ENCODE measurements around the gene ADGRG7.
"Not testable (repeated sequence)": the region's sequence is repeated elsewhere in the genome, so short reads cannot be mapped to it uniquely, and the experiment has no call there.

Gene ADGRG7

DNA sequence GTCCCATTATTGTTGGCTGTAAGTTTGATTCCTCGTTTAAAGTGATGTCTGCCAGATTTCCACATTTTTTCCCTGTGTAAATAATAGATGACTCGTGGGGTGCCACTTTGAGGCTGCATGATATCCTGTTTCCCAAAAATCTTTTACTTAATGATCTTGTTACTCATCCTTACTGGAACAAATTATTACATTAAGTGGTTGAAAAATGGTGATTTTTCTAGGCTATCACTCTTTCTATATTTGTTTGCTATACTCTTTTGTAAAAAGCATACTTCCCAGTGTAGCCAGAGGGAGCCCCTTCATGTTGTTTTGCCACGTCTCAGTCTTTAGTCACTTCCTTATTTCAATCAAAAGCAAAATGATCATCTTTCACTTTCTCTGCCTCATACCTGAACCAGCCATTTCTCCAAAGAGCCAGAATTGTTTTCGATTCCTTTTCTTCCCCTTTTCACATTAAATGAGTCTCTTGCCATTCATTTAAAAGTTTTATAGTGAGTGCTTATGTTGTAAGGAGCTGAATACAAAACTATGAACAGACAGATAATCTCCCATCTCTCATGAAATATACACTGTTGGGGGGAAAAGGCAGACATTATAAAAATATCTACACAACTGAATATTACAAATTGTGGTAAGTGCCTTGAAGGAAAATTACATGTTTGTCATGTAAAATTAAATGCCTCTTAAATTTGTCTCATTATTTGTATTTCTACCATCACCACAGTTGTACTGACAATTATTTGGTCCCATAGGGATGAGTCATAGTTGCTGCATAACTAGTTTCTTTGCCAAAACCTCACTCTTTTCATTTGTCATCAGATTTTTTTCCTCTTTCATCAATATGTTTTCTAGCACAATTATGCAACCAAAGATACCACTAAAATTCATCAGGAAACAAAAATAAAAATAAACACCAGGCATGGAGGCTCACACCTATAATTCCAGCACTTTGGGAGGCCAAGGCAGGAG lies 41.5 kb downstream of the ADGRG7 start:
- Histone ChIP-seq H3K9me3 (ENCODE audit: control insufficient read depth in 1 of 2, low read length in 2 of 2) (no peaks in the 10 kb centered on the region), H3K27ac (ENCODE audit: low read length) (no peak overlapping the region), H3K4me1 (ENCODE audit: control insufficient read depth in 1 of 2, insufficient read depth in 2 of 2, low read length in 2 of 2) (no peaks in the 10 kb centered on the region), H3K27me3 (ENCODE audit: low read depth, low read length) (no peaks in the 10 kb centered on the region), H3K4me3 (ENCODE audit: low read depth in 1 of 2, low read length in 2 of 2) (no peak overlapping the region), H3K36me3 (ENCODE audit: control insufficient read depth in 1 of 2, insufficient read depth in 2 of 2, low read length in 2 of 2) (peaks cover 0 to 5% of the 10 kb centered on the region in 2 donors)

GRCh38 chr3:100653604-100654294 lies 44.3 kb downstream of the ADGRG7 start:
- Histone ChIP-seq H3K27ac (ENCODE audit: low read length) (no peak overlapping the region), H3K4me1 (ENCODE audit: control insufficient read depth in 1 of 2, insufficient read depth in 2 of 2, low read length in 2 of 2) (no peaks in the 10 kb centered on the region), H3K9me3 (ENCODE audit: control insufficient read depth in 1 of 2, low read length in 2 of 2) (no peaks in the 10 kb centered on the region), H3K36me3 (ENCODE audit: control insufficient read depth in 1 of 2, insufficient read depth in 2 of 2, low read length in 2 of 2) (peaks cover 0 to 5% of the 10 kb centered on the region in 2 donors), H3K27me3 (ENCODE audit: low read depth, low read length) (no peaks in the 10 kb centered on the region), H3K4me3 (ENCODE audit: low read depth in 1 of 2, low read length in 2 of 2) (no peak overlapping the region)

DNA sequence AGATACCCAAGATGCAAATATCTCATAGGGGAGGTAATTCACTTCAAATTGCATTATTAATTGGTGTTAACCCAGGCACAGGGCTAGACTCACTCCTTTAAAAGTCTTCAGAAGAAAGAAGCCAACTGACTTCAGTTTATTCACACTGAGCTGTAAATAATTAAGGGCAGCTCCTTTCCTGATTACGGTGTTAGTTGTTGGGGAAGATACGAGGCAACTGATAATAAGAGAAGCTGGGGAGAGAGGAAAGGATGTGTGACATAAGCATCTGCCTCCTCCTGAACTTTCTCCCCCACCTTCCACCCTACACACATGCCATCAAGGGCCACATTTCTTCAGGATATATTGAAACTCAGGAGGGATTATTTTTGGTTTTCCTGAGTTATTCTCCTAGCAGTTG lies 47.5 kb downstream of the ADGRG7 start:
- H3K27ac ChIP-seq (ENCODE audit: low read length): no peak overlapping the region
- no peaks in the 10 kb centered on the region for H3K36me3 ChIP-seq (ENCODE audit: control insufficient read depth in 1 of 2, insufficient read depth in 2 of 2, low read length in 2 of 2)
- H3K4me1 ChIP-seq (ENCODE audit: control insufficient read depth in 1 of 2, insufficient read depth in 2 of 2, low read length in 2 of 2): no peaks in the 10 kb centered on the region
- H3K27me3 ChIP-seq (ENCODE audit: low read depth, low read length): no peaks in the 10 kb centered on the region
- no peaks in the 10 kb centered on the region for H3K9me3 ChIP-seq (ENCODE audit: control insufficient read depth in 1 of 2, low read length in 2 of 2)
- H3K4me3 ChIP-seq (ENCODE audit: low read depth in 1 of 2, low read length in 2 of 2): no peak overlapping the region

GRCh38 chr3:100661294-100661693 lies 51.9 kb downstream of the ADGRG7 start:
- not testable (repeated sequence) for H3K4me1 ChIP-seq (ENCODE audit: control insufficient read depth in 1 of 2, insufficient read depth in 2 of 2, low read length in 2 of 2); H3K27ac ChIP-seq (ENCODE audit: low read length); H3K36me3 ChIP-seq (ENCODE audit: control insufficient read depth in 1 of 2, insufficient read depth in 2 of 2, low read length in 2 of 2); H3K27me3 ChIP-seq (ENCODE audit: low read depth, low read length); H3K4me3 ChIP-seq (ENCODE audit: low read depth in 1 of 2, low read length in 2 of 2); H3K9me3 ChIP-seq (ENCODE audit: control insufficient read depth in 1 of 2, low read length in 2 of 2)

DNA sequence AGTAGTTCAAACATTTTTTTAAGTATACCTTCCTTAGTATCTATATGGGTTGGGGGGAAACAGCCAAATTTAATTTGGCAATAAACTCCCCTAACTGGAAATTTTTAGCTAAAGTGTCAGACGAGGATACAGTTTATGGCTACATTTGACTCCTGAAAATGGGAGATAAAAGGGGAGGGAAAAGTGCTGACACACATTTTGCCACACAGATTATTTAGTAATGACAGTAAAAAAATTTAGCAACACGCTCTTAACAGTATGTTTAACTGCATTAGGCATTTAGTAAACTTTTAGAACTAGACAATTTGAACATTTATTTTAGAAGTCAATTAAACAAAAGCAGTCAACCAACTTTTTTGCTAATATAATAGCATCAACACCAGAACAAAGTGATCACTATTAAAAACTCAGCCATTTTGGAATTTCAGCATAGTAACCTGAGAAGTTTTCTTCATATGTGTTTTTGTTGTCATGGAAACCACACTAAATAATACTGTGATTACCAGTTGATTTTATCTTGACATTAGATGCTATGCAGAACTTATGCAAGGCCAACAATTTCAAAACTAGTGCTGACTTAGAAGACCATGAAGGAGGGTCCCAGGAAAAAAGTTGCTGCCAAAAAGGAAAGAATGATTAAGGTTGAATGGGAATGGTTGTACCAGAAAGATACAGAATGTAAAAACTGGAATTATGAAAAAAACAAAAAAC lies 52.9 kb downstream of the ADGRG7 start:
- Histone ChIP-seq H3K4me1 (ENCODE audit: control insufficient read depth in 1 of 2, insufficient read depth in 2 of 2, low read length in 2 of 2) (no peaks in the 10 kb centered on the region), H3K27me3 (ENCODE audit: low read depth, low read length) (no peaks in the 10 kb centered on the region), H3K9me3 (ENCODE audit: control insufficient read depth in 1 of 2, low read length in 2 of 2) (peaks cover 0 to 1% of the 10 kb centered on the region in 2 donors), H3K27ac (ENCODE audit: low read length) (no peak overlapping the region), H3K4me3 (ENCODE audit: low read depth in 1 of 2, low read length in 2 of 2) (no peak overlapping the region), H3K36me3 (ENCODE audit: control insufficient read depth in 1 of 2, insufficient read depth in 2 of 2, low read length in 2 of 2) (no peaks in the 10 kb centered on the region)

DNA sequence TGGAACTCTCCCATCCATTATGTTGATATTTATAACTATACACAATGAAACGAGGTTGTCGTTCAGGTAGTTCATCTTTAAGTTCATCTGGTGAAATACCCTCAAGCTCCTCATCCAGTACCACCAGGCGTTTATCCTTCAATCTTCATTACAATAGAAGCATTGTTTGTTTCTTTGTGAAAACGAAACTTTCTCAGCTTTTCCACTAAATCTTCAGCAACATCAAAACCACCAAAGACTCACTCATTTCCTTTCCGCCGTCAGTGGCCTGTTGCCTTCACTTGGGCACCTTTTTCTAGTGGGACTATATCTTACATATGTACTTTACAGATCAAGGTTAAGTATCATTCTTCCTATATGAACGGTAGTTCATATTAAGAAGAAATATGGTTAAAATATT lies 55.8 kb downstream of the ADGRG7 start:
- no peaks in the 10 kb centered on the region for H3K36me3 ChIP-seq (ENCODE audit: control insufficient read depth in 1 of 2, insufficient read depth in 2 of 2, low read length in 2 of 2)
- no peak overlapping the region for H3K27ac ChIP-seq (ENCODE audit: low read length)
- no peak overlapping the region for H3K4me3 ChIP-seq (ENCODE audit: low read depth in 1 of 2, low read length in 2 of 2)
- no peaks in the 10 kb centered on the region for H3K4me1 ChIP-seq (ENCODE audit: control insufficient read depth in 1 of 2, insufficient read depth in 2 of 2, low read length in 2 of 2)
- H3K9me3 ChIP-seq (ENCODE audit: control insufficient read depth in 1 of 2, low read length in 2 of 2): peaks cover 0 to 2% of the 10 kb centered on the region in 2 donors
- H3K27me3 ChIP-seq (ENCODE audit: low read depth, low read length): no peaks in the 10 kb centered on the region

DNA sequence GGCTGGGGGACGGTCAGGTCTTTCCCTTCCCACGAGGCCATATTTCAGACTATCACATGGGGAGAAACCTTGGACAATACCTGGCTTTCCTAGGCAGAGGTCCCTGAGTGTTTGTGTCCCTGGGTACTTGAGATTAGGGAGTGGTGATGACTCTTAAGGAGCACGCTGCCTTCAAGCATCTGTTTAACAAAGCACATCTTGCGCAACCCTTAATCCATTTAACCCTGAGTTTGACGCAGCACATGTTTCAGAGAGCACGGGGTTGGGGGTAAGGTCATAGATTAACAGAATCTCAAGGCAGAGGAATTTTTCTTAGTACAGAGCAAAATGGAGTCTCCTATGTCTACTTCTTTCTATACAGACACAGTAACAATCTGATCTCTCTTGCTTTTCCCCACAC lies 57.3 kb downstream of the ADGRG7 start:
- H3K36me3 ChIP-seq (ENCODE audit: control insufficient read depth in 1 of 2, insufficient read depth in 2 of 2, low read length in 2 of 2); H3K9me3 ChIP-seq (ENCODE audit: control insufficient read depth in 1 of 2, low read length in 2 of 2); H3K27me3 ChIP-seq (ENCODE audit: low read depth, low read length); H3K27ac ChIP-seq (ENCODE audit: low read length); H3K4me1 ChIP-seq (ENCODE audit: control insufficient read depth in 1 of 2, insufficient read depth in 2 of 2, low read length in 2 of 2); H3K4me3 ChIP-seq (ENCODE audit: low read depth in 1 of 2, low read length in 2 of 2): not testable (repeated sequence)

DNA sequence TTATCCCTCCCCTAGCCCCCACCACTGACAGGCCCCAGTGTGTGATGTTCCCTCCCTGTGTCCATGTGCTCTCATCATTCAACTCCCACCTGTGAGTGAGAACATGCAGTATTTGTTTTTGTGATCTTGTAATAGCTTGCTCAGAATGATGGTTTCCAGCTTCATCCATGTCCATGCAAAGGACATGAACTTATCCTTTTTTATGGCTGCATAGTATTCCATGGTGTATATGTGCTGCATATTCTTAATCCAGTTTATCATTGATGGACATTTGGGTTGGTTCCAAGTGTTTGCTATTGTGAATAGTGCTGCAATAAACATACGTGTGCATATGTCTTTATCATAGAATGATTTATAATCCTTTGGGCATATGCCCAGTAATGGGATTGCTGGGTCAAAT lies 57.9 kb downstream of the ADGRG7 start:
- not testable (repeated sequence) for H3K27ac ChIP-seq (ENCODE audit: low read length); H3K4me1 ChIP-seq (ENCODE audit: control insufficient read depth in 1 of 2, insufficient read depth in 2 of 2, low read length in 2 of 2); H3K9me3 ChIP-seq (ENCODE audit: control insufficient read depth in 1 of 2, low read length in 2 of 2); H3K27me3 ChIP-seq (ENCODE audit: low read depth, low read length); H3K4me3 ChIP-seq (ENCODE audit: low read depth in 1 of 2, low read length in 2 of 2); H3K36me3 ChIP-seq (ENCODE audit: control insufficient read depth in 1 of 2, insufficient read depth in 2 of 2, low read length in 2 of 2)

GRCh38 chr3:100670995-100671394 lies 61.6 kb downstream of the ADGRG7 start:
- not testable (repeated sequence) for H3K4me3 ChIP-seq (ENCODE audit: low read depth in 1 of 2, low read length in 2 of 2); H3K4me1 ChIP-seq (ENCODE audit: control insufficient read depth in 1 of 2, insufficient read depth in 2 of 2, low read length in 2 of 2); H3K27me3 ChIP-seq (ENCODE audit: low read depth, low read length); H3K9me3 ChIP-seq (ENCODE audit: control insufficient read depth in 1 of 2, low read length in 2 of 2); H3K27ac ChIP-seq (ENCODE audit: low read length); H3K36me3 ChIP-seq (ENCODE audit: control insufficient read depth in 1 of 2, insufficient read depth in 2 of 2, low read length in 2 of 2)

GRCh38 chr3:100681496-100681895 lies 72.1 kb downstream of the ADGRG7 start:
- no peaks in the 10 kb centered on the region for H3K9me3 ChIP-seq (ENCODE audit: control insufficient read depth in 1 of 2, low read length in 2 of 2)
- H3K4me3 ChIP-seq (ENCODE audit: low read depth in 1 of 2, low read length in 2 of 2): no peak overlapping the region
- H3K27ac ChIP-seq (ENCODE audit: low read length): no peak overlapping the region
- peaks cover 0 to 3% of the 10 kb centered on the region in 2 donors for H3K4me1 ChIP-seq (ENCODE audit: control insufficient read depth in 1 of 2, insufficient read depth in 2 of 2, low read length in 2 of 2)
- H3K27me3 ChIP-seq (ENCODE audit: low read depth, low read length): no peaks in the 10 kb centered on the region
- no peaks in the 10 kb centered on the region for H3K36me3 ChIP-seq (ENCODE audit: control insufficient read depth in 1 of 2, insufficient read depth in 2 of 2, low read length in 2 of 2)

Measured in muscle layer of duodenum (tissue), 2 donors.